Measurements from ENCODE around the gene SLC23A2.
"Not testable (repeated sequence)": the region's sequence is repeated elsewhere in the genome, so short reads cannot be mapped to it uniquely, and the experiment has no call there.

Gene SLC23A2

DNA sequence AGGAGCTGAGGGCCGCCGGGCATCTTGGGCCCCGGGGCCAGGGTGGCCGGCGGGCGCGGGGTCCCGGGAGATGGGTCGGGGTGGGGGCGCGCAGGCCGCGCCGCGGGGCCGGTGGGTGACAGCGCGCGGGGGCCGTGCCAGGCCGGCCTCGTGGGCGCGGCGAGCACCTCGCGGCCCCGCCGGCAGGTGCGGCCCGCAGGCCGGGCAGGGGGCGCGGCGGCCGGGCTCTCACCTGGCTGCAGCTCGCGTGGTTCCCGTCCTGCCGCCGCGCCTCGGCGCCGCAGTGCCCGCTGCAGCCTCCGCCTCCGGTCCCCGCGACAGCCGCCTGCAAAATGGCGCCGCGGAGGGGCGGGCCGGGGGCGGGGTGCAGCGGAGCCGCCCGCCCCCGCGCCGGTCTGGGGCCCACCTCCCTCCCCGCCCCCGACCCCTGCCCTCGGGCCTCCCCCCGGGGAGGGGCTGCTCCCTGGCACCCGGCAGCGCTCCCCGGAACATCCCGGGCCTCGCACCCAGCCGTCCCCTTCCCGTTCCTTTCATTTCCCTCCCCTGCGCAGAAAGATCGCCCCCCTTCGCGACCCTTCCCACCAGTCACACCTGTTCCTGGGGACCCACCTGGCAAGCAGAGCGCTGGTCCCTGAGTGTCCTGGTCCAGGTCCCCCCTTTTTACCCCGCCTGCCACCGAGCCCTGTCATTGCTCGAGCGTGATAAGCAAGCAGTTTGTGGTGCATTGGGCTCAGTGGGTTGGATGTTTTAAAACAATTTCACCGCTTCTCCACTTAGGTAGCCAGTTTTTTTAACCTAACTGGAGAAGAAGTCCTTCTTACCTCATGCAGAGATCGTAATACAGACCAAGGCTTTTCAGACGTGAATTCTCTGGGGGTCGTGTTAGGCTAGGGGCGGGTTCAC is at the start of gene SLC23A2:
TSS of gene SLC23A2 (minus strand) at position 337 of the 903 bp plus-strand sequence. CDS start 68,948 bp downstream, outside the sequence.
- DNase-seq (ENCODE audit: low read depth in 2 of 2), result peak; percentile 30 to 47

DNA sequence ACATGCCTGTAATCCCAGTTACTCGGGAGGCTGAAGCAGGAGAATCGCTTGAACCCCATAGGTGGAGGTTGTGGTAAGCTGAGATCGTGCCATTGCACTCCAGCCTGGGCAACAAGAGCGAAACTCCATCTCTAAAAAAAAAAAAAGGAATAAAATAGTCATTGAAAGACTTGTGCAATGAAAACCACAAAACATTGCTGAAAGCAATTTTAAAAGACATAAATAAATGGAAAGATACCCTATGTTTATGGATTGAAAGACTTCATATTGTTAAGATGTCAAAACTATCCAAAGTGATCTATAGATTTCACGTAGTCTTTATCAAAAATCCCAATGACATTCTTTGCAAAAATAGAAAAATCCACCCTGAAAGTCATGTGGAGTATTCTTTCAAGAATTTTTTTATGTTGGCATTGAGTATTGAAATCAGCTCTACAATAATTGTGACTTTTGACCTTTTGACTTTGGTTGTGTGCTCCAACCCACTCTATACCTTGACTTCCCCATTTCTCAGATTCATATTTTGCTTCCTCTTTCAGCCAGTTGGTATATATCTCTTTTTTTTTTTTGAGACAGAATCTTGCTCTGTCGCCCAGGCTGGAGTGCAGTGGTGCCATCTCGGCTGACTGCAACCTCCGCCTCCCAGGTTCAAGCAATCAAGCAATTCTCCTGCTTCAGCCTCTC is 45.5 kb upstream of the SLC23A2 start:
- no peak for DNase-seq (ENCODE audit: low read depth in 2 of 2)

- DNase-seq (ENCODE audit: low read depth in 2 of 2), result no peak
Observed at GRCh38 chr20:5045906-5046305, 44.6 kb upstream of the SLC23A2 start.

- DNase-seq (ENCODE audit: low read depth in 2 of 2), result no peak
Observed at GRCh38 chr20:5044075-5044620, 42.8 kb upstream of the SLC23A2 start.

GRCh38 chr20:5041433-5041832 is 40.1 kb upstream of the SLC23A2 start:
- no peak for DNase-seq (ENCODE audit: low read depth in 2 of 2)

DNA sequence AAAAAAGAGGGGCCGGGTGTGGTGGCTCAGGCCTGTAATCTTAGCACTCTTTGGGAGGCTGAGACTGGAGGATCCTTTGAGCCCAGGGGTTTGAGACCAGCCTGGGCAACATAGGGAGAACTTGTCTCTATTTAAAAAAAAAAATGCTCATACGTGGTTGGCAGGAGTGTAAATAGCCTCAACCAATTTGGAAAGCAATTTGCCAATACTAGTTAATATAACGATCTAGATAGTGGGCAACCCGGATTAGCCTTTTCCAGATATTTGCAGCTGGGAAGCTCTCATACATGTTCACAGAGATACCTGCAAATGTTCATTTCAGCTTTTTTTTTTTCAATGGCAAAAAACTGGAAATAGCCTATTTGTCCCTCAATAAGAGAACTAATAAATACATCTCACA is 39.0 kb upstream of the SLC23A2 start:
- DNase-seq (ENCODE audit: low read depth in 2 of 2), result no peak

- DNase-seq (ENCODE audit: low read depth in 2 of 2), result no peak
Observed at GRCh38 chr20:5039889-5040288, 38.6 kb upstream of the SLC23A2 start.

DNA sequence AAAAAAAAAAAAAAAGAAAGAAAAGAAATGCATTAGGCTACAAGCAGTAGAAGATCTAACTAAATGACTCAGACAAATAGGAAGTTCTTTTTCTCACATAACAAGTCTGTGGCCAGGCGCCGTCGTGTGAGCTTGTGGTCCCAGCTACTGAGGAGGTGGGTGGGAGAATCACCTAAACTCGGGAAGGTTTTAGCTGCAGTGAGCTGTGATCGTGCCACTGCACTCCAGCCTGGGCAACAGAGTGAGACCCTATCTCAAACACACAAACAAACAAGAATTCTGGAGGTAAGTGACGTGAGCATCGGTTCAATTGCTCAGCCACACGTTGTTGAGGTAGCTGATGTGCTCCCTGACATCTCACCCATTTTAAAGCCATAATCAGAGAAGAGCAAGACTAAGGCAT is 37.9 kb upstream of the SLC23A2 start:
- peak; percentile 8 to 23 for DNase-seq (ENCODE audit: low read depth in 2 of 2)

DNA sequence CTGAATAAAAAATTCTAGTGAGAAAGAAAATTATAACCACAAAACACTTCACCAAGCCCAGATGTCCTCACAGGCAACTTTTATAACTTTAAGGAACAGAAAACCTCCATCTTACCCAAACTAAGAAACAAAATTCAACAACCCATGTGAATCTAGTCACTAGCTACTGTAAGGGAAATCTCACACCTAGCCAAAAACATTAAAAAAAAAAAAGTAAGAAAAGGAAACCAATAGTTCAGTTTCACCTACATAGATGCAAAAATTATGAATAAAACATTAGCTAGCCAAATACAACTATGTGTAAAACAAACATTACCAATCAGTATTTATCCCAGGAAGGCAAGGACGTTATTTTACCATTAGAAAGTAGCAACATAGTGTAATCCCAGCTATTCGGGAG is 35.5 kb upstream of the SLC23A2 start:
- no peak for DNase-seq (ENCODE audit: low read depth in 2 of 2)

DNA sequence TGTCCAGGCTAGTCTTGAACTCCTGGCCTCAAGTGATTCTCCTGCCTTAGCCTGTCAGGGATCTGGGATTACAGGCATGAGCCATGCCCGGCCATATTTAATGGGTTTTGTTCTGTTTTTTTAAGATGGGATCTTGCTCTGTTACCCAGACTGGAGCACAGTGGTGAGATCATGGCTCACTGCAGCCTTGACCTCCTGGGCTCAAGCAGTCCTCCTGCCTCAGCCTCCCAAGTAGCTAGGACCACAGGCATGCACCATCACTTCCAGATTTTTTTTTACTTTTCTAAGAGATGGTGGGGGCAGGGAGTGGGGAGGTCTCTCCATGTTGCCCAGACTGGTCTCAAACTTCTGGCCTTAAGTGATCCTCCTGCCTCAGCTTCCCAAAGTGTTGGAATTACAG is 34.2 kb upstream of the SLC23A2 start:
- DNase-seq (ENCODE audit: low read depth in 2 of 2), result not testable (repeated sequence)

DNA sequence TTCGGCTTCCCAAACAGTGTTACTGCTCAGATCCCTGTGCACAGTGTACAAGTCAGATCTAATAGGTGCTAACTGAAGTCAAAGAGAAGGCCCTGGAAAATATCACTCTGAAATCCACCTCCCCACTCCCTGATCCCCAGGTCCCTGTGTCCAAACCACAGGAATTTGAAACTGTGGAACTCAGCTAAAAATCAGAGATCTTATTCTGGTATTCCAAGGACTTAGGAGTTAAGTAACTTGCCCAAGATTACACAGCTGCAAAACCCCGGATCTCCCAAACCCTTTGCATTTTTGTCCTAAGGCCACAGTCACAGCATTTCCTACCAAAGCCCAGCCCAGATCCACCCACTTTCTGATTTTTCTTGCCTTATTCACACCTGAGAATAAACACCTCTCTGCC is 32.3 kb upstream of the SLC23A2 start:
- DNase-seq (ENCODE audit: low read depth in 2 of 2), result no peak

- not testable (repeated sequence) for DNase-seq (ENCODE audit: low read depth in 2 of 2)
Observed at GRCh38 chr20:5031701-5032100, 30.4 kb upstream of the SLC23A2 start.

DNA sequence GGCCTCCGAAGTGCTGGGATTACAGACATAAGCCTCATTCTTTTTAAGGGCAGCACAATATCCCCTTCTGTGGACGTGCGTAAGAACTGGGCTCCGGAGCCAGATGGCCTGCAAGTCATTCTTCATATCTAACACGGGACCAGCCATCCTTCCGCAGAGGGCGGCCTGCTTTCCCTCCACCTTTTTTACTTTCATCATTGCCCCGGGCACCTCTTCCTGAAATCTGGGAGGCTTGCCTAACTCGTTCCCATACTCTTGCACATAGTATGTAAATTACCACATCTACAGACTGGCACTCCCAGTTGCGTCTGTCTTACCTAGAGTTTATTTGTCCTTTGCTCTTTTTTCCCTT is 29.9 kb upstream of the SLC23A2 start:
- no peak for DNase-seq (ENCODE audit: low read depth in 2 of 2)

- no peak for DNase-seq (ENCODE audit: low read depth in 2 of 2)
Observed at GRCh38 chr20:5030348-5031205, 29.3 kb upstream of the SLC23A2 start.

- not testable (repeated sequence) for DNase-seq (ENCODE audit: low read depth in 2 of 2)
Observed at GRCh38 chr20:5028258-5029059, 27.1 kb upstream of the SLC23A2 start.

- DNase-seq (ENCODE audit: low read depth in 2 of 2), result no peak
Observed at GRCh38 chr20:5024982-5025381, 23.7 kb upstream of the SLC23A2 start.

DNA sequence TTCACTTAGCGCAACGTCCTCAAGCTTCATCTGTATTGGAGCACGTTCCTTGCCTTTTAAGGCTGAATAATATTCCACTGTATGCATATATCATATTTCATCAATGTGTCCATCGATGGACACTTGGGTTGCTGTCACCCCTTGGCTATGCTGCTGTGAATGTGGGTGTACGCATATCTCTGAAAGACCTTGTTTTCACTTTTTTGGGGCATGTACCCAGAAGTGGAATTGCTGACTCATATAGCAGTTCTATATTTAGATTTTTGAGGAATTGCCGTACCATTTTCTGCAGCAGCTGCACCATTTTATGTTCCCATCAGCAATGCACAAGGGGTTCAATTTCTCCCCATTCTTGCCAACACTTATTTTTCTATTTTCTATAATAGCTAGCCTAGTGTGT is 22.8 kb upstream of the SLC23A2 start:
- DNase-seq (ENCODE audit: low read depth in 2 of 2), result no peak

GRCh38 chr20:5023171-5023570 is 21.9 kb upstream of the SLC23A2 start:
- not testable (repeated sequence) for DNase-seq (ENCODE audit: low read depth in 2 of 2)

DNA sequence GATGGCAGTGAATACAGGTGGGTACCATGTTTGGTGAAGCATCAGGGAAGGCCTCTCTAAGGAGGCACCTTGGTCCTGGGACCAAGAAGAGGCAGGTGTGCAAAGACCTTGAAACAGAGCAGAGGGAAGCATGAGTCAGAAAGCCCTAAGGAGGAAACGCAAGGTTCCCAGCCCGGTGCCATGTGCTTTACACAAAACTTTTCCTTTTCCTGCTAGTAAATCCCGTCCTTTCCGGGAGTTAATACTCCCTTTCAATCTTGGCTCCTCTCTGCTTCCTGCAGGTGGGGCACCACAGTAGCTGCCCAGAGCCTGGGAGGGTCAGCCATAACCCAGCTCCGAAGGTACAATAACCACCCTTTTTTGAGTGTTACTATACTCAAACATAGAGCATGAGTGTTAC is 19.4 kb upstream of the SLC23A2 start:
- no peak for DNase-seq (ENCODE audit: low read depth in 2 of 2)

DNA sequence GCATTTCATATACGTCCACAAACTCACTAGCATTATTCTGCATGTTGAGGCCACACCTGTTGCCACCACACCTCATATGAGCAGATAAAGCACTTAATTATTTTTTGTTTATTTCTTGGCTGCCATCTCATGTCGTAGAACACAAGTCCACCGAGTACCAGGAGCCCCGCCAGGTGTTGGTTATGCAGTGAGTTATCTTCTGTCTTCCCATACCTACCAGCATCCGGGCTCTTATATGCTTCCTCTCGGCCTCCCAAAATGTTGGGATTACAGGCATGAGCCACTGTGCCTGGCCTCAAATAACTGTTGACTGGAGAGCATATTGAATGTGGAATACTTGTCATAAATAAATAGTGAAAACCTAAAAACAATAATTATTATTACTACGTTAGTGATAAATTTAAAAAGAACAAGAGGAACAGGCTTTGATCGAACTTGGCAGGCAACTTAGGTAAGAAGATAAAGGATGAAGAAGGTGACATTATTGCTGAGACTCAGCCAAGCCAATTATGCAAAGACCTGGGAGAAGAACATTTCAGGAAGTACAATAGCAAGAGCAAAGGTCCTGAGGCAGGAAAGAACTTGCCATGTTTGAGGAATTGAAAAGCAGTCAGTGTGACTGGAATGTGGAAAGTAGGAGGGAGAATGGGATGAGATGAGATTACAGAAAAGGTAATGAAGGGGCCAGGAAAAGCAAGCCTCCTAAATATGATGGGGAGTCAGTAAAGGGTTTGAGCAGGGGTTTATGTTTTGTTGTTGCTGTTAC is 12.6 kb upstream of the SLC23A2 start:
- DNase-seq (ENCODE audit: low read depth in 2 of 2), result no peak
